ENCODE measurements around the gene DLG2.

The DLG2 gene

GRCh38 chr11:83502041-83502440 is 2125.1 kb downstream of the DLG2 start:
- TF ChIP-seq CTCF (IDR thresholded peaks at IDR 0.05; ENCODE audit: control insufficient read depth, extremely low read depth, insufficient read depth): no peak
- no peak overlapping the region for H3K4me3 ChIP-seq (ENCODE audit: low read depth, low read length)
- no peak for DNase-seq (ENCODE audit: low read depth)

- DNase-seq (ENCODE audit: low read depth): peak; percentile 30
- TF ChIP-seq CTCF (IDR thresholded peaks at IDR 0.05; ENCODE audit: control insufficient read depth, extremely low read depth, insufficient read depth): no peak
- no peak overlapping the region for H3K4me3 ChIP-seq (ENCODE audit: low read depth, low read length)
These were observed 2133.2 kb downstream of the DLG2 start for GRCh38 chr11:83493917-83494316.

GRCh38 chr11:83493034-83493433 is 2134.1 kb downstream of the DLG2 start:
- TF ChIP-seq CTCF (IDR thresholded peaks at IDR 0.05; ENCODE audit: control insufficient read depth, extremely low read depth, insufficient read depth): no peak
- DNase-seq (ENCODE audit: low read depth): no peak
- no peak overlapping the region for H3K4me3 ChIP-seq (ENCODE audit: low read depth, low read length)

GRCh38 chr11:83483808-83484207 is 2143.3 kb downstream of the DLG2 start:
- H3K4me3 ChIP-seq (ENCODE audit: low read depth, low read length): no peak overlapping the region
- DNase-seq (ENCODE audit: low read depth): no peak
- TF ChIP-seq CTCF (IDR thresholded peaks at IDR 0.05; ENCODE audit: control insufficient read depth, extremely low read depth, insufficient read depth): no peak

GRCh38 chr11:83480811-83481210 is 2146.3 kb downstream of the DLG2 start:
- TF ChIP-seq CTCF (IDR thresholded peaks at IDR 0.05; ENCODE audit: control insufficient read depth, extremely low read depth, insufficient read depth): no peak
- no peak for DNase-seq (ENCODE audit: low read depth)
- no peak overlapping the region for H3K4me3 ChIP-seq (ENCODE audit: low read depth, low read length)

GRCh38 chr11:83480251-83480650 is 2146.9 kb downstream of the DLG2 start:
- peak; percentile 11 for DNase-seq (ENCODE audit: low read depth)
- H3K4me3 ChIP-seq (ENCODE audit: low read depth, low read length): no peak overlapping the region
- no peak for TF ChIP-seq CTCF (IDR thresholded peaks at IDR 0.05; ENCODE audit: control insufficient read depth, extremely low read depth, insufficient read depth)

- no peak for DNase-seq (ENCODE audit: low read depth)
- H3K4me3 ChIP-seq (ENCODE audit: low read depth, low read length): no peak overlapping the region
- TF ChIP-seq CTCF (IDR thresholded peaks at IDR 0.05; ENCODE audit: control insufficient read depth, extremely low read depth, insufficient read depth): no peak
These were observed 2149.4 kb downstream of the DLG2 start for GRCh38 chr11:83477772-83478171.
